Activated CD4-positive, CD25-positive, alpha-beta regulatory T cell (primary cell): ENCODE measurements around the gene NCBP2.
"Not testable (repeated sequence)": the region's sequence is repeated elsewhere in the genome, so short reads cannot be mapped to it uniquely, and the experiment has no call there.

Source experiments
- DNase-seq, 4 experiments: peaks; one replicate each; lab custom pipeline; 2025; lab: John Stamatoyannopoulos, UW

The NCBP2 gene

DNA sequence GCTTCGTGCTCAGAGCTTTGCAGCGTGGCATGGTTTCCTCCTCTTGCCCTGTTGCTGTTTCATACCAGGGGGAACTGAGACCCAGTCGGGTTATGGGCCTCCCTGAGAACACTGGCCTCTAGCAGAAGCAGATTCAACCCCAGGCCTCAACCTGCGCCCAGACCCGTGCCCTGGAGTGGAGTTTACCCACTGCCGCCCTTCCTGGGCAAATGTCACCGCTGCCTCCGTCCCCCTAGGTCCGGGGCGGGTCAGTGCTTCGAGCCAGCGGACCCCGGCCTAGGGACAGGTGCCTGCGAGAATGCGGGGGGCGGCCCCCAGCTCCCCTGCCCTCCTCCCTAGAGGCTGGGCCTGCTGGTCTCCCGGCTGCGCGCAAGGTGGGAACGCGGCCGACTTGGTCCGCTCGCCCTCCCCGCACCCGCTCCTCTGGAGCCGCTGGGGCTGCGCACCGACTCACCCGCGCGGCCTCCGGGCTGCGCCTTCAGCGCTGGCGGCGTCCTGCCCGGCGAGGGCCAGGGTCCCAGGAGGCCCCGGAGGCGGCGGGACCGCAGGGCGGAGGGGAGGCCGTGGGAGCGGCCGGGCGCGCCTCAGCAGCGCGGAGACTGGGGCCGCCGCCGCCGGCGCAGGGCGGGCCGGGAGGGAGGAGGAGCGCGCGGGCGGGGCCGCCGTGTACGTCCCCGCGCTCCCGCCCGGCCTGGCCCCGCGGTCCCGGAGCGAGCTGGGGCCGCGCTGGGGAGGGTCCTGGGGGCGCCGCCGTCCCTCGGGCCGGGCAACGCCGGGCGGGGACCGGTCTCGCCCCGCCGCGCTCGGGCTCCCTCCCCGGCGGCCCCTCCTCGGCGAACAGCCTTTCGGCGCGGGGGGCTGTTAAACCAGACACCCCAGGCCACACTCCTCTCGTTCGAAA is 26.2 kb upstream of the NCBP2 start, which contains the start of gene PIGZ:
TSS of gene PIGZ (minus strand) at position 601 of the 901 bp plus-strand sequence. CDS start 16,802 bp downstream, outside the sequence.
- DNase-seq = peak in 1 of 4 experiments; percentile 21

DNA sequence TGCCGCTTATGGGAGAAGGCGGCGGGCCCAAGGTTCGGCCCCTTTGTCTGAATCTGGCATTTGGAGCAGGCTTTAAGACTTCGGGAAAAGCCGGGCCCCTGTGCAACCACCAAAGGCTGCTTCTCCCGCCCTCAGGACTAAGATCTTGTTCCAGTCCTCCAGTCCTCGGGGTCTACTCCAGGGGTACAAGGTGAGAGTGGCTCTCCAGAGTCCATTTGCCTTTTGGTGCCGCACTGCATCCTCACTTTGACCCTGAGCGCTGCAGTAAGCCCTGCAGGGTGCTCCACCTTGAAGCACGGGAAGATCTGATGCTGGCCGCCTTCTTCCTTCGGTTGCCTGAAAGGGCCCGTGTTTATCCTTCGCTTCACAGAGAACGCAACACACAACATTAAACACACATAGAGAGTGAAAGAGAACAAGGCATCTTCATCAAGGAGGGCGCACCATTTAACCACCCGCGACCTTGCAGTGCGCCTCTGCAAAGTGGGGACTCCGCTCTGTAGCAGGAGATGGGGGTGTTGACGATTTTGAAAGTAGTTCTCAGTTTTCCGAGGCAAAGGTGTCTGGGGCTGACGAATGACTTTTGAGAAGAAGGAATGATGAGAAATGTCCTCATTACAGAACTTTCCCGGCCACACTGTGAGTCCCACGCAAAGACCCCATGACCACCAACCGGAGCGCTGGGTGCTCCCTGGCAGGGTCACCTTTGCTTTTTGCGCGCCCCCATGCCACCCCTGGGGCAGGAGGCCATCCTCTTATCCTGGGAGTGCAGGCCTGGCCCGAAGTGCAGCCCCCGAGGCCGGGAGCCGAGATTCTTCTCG is 25.3 kb upstream of the NCBP2 start:
- no peak for DNase-seq

- no peak for DNase-seq
These were observed 24.4 kb upstream of the NCBP2 start for GRCh38 chr3:196966526-196967401.

DNA sequence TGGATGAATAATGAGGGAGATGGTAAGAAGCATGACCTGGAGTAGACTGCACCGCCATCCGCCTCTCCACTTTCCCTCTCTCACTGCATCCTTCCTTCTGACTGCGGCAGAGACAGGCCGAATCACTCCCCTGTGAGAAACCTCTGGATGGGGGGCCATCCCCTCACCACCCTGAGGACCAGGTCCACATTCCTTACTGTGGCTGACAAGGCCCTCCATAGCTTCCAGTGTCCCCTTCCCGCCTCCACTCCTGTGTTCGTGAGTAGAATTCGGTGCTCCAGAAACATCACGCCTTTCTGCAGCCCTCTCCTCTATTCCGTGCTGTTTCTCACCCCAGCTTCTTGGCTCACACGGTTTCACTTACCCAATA is 23.5 kb upstream of the NCBP2 start:
- no peak for DNase-seq

DNA sequence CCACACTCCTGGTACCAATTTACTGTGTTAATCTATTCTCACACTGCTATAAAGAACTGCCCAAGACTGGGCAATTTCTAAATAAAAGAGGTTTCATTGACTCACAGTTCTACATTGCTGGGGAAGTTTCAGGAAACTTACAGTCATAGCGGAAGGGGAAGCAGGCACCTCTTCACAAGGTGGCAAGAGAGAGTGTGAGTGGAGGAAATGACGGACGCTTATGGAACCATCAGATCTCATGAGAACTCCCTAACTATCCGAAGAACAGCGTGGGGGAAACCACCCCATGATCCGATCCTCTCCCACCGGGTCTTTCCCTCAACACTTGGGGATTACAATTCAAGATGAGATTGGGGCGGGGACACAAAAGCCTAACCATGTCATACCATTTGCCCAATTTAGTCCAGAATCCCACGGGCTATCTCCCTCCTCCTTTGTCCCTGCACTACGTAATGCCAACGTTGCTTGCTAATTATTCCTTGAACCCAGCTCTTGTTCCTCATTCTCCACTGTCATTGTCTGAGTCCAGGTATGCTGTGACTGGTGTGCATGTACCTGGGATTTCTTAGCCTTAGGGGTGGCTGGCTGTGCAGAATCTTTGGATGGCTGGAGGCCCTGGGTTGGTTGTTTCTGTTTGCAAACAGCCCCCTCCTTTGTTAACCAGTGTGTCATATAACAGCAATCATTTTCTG is 22.9 kb upstream of the NCBP2 start:
- DNase-seq = no peak

GRCh38 chr3:196963631-196963953 is 21.3 kb upstream of the NCBP2 start:
- no peak for DNase-seq

DNA sequence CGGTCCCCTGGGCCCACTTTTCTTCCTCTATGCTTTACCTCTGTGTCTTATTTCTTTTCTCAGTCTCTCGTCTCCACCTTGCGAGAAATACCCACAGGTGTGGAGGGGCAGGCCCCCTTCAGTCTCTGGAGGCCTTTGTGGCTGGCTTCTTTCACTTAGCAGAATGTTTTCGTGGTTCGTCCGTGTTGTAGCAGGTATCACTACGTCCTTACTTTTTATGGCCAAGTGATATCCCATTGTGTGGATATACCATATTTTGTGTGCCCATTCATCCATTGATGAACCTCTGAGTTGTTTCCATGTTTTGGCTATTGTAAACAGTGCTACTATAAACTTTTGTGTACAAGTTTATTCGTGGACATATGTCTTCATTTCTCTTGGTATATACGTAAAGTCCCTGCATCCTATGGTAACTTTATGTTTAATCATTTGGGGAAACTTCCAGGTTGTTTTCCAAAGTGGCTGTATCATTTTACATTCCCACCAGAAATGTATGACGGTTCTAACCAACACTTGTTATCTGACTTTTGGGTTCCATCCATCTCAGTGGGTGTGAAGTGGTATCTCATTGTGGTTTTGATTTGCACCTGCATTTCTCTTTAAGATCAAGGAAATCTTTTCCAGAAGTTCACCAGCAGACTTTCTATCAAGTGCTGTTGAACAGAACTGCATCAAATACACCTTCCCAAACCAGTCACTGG is 20.8 kb upstream of the NCBP2 start:
- DNase-seq = no peak

DNA sequence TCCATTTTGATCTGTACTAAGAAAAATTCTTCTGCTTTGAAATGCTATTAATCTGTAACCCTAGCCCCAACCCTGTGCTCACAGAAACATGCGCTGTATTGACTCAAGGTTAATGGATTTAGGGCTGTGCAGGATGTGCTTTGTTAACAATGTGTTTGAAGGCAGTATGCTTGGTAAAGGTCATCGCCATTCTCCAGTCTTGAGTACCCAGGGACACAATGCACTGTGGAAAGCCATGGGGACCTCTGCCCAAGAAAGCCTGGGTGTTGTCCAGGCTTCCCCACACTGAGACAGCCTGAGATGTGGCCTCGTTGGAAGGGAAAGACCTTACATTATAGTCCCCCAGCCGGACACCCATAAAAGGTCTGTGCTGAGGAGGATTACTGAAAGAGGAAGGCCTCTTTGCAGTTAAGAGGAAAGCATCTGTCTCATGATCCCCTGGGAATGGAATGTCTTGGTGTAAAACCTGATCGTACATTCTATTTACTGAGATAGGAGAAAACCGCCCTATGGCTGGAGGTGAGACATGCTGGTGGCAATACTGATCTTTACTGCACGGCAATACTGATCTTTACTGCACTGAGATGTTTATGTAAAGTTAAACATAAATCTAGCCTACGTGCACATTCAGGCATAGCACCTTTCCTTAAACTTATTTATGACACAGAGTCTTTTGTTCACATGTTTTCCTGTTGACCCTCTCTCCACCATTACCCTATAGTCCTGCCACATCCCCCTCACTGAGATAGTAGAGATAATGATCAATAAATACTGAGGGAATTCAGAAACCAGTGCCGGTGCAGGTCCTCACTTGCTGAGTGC is 20.0 kb upstream of the NCBP2 start:
- no peak for DNase-seq

GRCh38 chr3:196954832-196955231 is 12.5 kb upstream of the NCBP2 start:
- DNase-seq = no peak

GRCh38 chr3:196951371-196951770 is 9.0 kb upstream of the NCBP2 start:
- no peak for DNase-seq

- no peak for DNase-seq
These were observed 7.4 kb upstream of the NCBP2 start for GRCh38 chr3:196949750-196950149.

DNA sequence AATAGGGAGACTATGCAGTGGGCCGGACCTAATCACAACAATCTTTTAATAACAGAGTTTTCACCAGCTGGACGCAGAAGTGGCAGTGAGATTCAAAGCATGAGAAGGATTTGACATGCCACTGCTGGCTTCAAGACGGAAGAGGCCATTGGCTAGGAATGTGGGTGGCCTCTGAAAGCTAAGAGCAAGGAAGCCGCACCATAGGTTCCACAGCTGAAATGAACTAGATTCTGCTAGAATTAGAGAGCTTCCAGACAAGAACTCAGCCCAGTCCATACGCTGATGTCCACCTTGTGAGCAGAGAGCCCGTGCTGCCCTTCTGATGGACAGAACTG is 6.9 kb upstream of the NCBP2 start:
- no peak for DNase-seq

DNA sequence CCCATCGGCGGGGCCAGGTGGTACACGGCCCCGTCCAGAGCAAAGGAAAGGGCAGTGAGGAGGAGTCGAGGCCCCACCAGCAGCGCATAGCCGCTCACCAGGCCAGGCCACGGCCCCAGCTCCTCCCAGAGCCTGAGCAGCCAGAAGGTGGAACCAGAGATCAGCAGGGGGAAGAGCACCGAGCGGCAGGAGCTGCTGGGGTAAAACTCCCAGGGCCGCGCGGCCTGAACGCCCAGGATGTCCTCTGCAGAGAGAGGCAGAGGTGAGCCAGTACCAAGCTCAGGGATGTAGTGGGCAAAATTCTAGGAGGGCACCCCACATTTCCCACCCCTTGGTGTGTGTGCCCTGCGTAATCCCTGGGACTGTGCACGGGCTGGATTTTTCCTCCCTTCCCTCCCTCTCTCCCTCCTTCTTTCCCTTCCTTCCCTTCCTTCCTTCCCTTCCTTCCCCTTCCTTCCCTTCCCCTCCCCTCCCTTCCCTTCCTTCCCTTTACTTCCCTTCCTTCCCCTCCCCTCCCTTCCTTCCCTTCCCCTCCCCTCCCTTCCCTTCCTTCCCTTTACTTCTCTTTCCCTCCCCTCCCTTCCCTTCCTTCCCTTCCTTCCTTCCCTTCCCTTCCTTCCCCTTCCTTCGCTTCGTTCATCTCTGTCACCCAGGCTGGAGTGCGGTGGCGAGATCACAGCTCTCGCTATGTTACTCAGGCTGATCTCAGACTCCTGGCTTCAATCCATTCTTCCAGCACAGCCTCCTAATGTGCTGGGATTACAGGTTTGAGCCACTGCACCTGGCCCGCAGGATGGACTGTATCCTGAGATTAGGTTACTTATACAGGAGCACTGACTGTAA is 6.3 kb upstream of the NCBP2 start:
- DNase-seq = no peak

DNA sequence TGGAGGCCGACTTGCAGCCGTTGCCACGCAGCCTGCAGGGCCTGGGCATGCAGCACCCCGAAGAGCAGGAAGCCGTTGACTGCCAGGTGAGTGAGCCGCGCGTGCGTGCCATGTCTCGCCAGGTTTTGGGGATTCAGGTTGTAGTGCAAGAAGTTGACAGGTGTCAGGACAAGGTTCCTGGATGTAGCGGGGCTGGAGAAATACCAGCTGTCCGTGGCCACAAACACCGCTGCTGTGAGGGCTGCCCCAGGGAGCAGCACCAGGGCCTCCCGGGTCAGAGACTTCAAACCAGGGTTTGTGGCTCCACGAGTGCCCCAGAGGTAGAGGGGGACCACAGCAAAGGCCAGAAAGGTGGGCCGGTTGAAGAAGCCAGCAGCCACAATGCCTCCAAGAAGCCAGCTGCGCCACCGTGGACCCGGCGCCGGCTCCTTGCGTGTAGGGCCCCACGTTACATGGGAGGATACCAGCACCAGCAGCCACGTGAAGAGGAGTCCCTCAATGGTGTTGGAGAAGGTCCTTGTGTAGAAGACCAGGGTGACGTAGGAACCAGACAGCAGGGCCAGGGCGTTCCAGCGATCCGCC is 5.6 kb upstream of the NCBP2 start:
- DNase-seq = no peak

- DNase-seq = no peak
These were observed 5.0 kb upstream of the NCBP2 start for GRCh38 chr3:196947136-196947859.

GRCh38 chr3:196944037-196944790 is 1.9 kb upstream of the NCBP2 start:
- not testable (repeated sequence) for DNase-seq

- no peak for DNase-seq
These were observed 568 bp upstream of the NCBP2 start for GRCh38 chr3:196942915-196943277.
